ENCODE results near the gene RRAD. TPM values are rescaled to one million over a fixed set of nuclear protein-coding genes. Genes with fewer than 3 reads are reported as not detected.

RRAD gene
- total RNA-seq, 2 donors from 2014 or later: 173 to 266 TPM

- H3K9me3 ChIP-seq: no peaks in the 10 kb centered on the region
- H3K36me3 ChIP-seq: peaks cover 15% of the 10 kb centered on the region
- H3K4me3 ChIP-seq: no peak overlapping the region
- no peaks in the 10 kb centered on the region for H3K27me3 ChIP-seq
- no peak for DNase-seq (ENCODE audit: low spot score)
- TF ChIP-seq CTCF (IDR thresholded peaks at IDR 0.05): no peak
- H3K27ac ChIP-seq: no peak overlapping the region
- peaks cover 0 to 12% of the 10 kb centered on the region in 2 donors for H3K4me1 ChIP-seq
Observed at GRCh38 chr16:66885491-66885890, 39.8 kb downstream of the RRAD start.

- H3K4me3 ChIP-seq: no peak overlapping the region
- no peaks in the 10 kb centered on the region for H3K9me3 ChIP-seq
- DNase-seq (ENCODE audit: low spot score): no peak
- no peaks in the 10 kb centered on the region for H3K27me3 ChIP-seq
- no peak for TF ChIP-seq CTCF (IDR thresholded peaks at IDR 0.05)
- H3K27ac ChIP-seq: no peak overlapping the region
- peaks cover 0 to 19% of the 10 kb centered on the region in 2 donors for H3K4me1 ChIP-seq
- H3K36me3 ChIP-seq: peaks cover 15% of the 10 kb centered on the region
Observed at GRCh38 chr16:66882702-66883101, 42.6 kb downstream of the RRAD start.

- no peak for TF ChIP-seq CTCF (IDR thresholded peaks at IDR 0.05)
- H3K27me3 ChIP-seq: no peaks in the 10 kb centered on the region
- H3K4me1 ChIP-seq: peaks cover 0 to 19% of the 10 kb centered on the region in 2 donors
- H3K27ac ChIP-seq: no peak overlapping the region
- no peaks in the 10 kb centered on the region for H3K9me3 ChIP-seq
- H3K36me3 ChIP-seq: peaks cover 15% of the 10 kb centered on the region
- no peak overlapping the region for H3K4me3 ChIP-seq
- no peak for DNase-seq (ENCODE audit: low spot score)
Observed at GRCh38 chr16:66881964-66882508, 43.3 kb downstream of the RRAD start.

GRCh38 chr16:66881560-66881959 lies 43.8 kb downstream of the RRAD start:
- Histone ChIP-seq H3K27ac (peak overlapping the region in 1 of 2 donors; percentile 78), H3K27me3 (no peaks in the 10 kb centered on the region), H3K36me3 (peaks cover 15% of the 10 kb centered on the region), H3K4me1 (peaks cover 0 to 19% of the 10 kb centered on the region in 2 donors), H3K9me3 (no peaks in the 10 kb centered on the region), H3K4me3 (no peak overlapping the region)
- TF ChIP-seq CTCF (IDR thresholded peaks at IDR 0.05): no peak
- no peak for DNase-seq (ENCODE audit: low spot score)

- Histone ChIP-seq H3K9me3 (no peaks in the 10 kb centered on the region), H3K4me3 (peak overlapping the region; percentile 73 to 88), H3K36me3 (peaks cover 15% of the 10 kb centered on the region), H3K27me3 (no peaks in the 10 kb centered on the region), H3K4me1 (peaks cover 0 to 19% of the 10 kb centered on the region in 2 donors), H3K27ac (peak overlapping the region; percentile 49 to 78)
- no peak for TF ChIP-seq CTCF (IDR thresholded peaks at IDR 0.05)
- DNase-seq (ENCODE audit: low spot score): no peak
Observed at GRCh38 chr16:66881014-66881417, 44.3 kb downstream of the RRAD start.
